HEK293 (cell line): ENCODE measurements around the gene F5.

ENCODE experiments used
- CTCF ChIA-PET: fragments of 350-600 bp; formaldehyde crosslinking; extraction: SDS; loops from one replicate; lab custom pipeline; 2021; ENCODE audit warnings: antibody characterized with exemption; lab: Yijun Ruan, JAX
- POLR2A ChIA-PET: fragments of 300-600 bp; formaldehyde crosslinking; extraction: SDS; loops from one replicate; lab custom pipeline; 2020; ENCODE audit warnings: antibody characterized with exemption, inconsistent platforms; lab: Yijun Ruan, JAX
- H3K27ac ChIP-seq: fragments of 200-500 bp; sonication (Bioruptor generic); 2 replicates; pipeline ENCODE4 v1.5.1; 2014; ENCODE audit warnings: low read depth, low read length, control low read depth, inconsistent platforms; ENCODE audit errors: extremely low read depth
- H3K36me3 ChIP-seq, 2 experiments: fragments of 200-500 bp in 1 of 2; sonication (Bioruptor generic) in 1 of 2; 1 replicate in 1 of 2; 2 replicates in 1 of 2; pipeline ENCODE4 v1.5.1; 2014 to 2017; ENCODE audit warnings: inconsistent platforms in 2 of 2, low read length in 2 of 2; ENCODE audit not compliant: control insufficient read depth in 2 of 2, insufficient read depth in 1 of 2
- H3K4me1 ChIP-seq: fragments of 200-500 bp; sonication (Bioruptor generic); 2 replicates; pipeline ENCODE4 v1.5.1; 2014; ENCODE audit warnings: mild to moderate bottlenecking, low read length, inconsistent platforms; ENCODE audit not compliant: control insufficient read depth, insufficient read depth
- H3K4me3 ChIP-seq: 2 replicates; pipeline ENCODE4 v1.5.1; 2011; ENCODE audit warnings: low read depth, mild to moderate bottlenecking, control low read depth, low read length, moderate library complexity
- H3K9me3 ChIP-seq: fragments of 200-500 bp; sonication (Bioruptor generic); 2 replicates; pipeline ENCODE4 v1.5.1; 2014; ENCODE audit warnings: low read depth, low read length, inconsistent platforms; ENCODE audit not compliant: control insufficient read depth, insufficient read depth
- BCL11B ChIP-seq: fragments of 450-650 bp; formaldehyde crosslinking; IDR thresholded peaks from 2 replicates; pipeline ENCODE4 v1.5.1; 2016; ENCODE audit warnings: low read depth, missing biosample characterization, missing genetic modification characterization
- GLIS1 ChIP-seq: fragments of 450-650 bp; formaldehyde crosslinking; IDR thresholded peaks from 2 replicates; pipeline ENCODE4 v1.5.1; 2016; ENCODE audit warnings: missing biosample characterization, missing genetic modification characterization
- KLF10 ChIP-seq: fragments of 450-650 bp; IDR thresholded peaks from 2 replicates; pipeline ENCODE4 v1.5.1; 2018; ENCODE audit warnings: missing biosample characterization, mild to moderate bottlenecking, missing genetic modification characterization
- KLF16 ChIP-seq: fragments of 450-650 bp; formaldehyde crosslinking; IDR thresholded peaks from 2 replicates; pipeline ENCODE4 v1.5.1; 2017; ENCODE audit warnings: missing biosample characterization, missing genetic modification characterization
- RBAK ChIP-seq: fragments of 450-650 bp; formaldehyde crosslinking; IDR thresholded peaks from 2 replicates; pipeline ENCODE4 v1.5.1; 2016; ENCODE audit warnings: missing biosample characterization, missing genetic modification characterization
- SCRT2 ChIP-seq: fragments of 450-650 bp; formaldehyde crosslinking; IDR thresholded peaks from 2 replicates; pipeline ENCODE4 v1.5.1; 2016; ENCODE audit warnings: missing biosample characterization, missing genetic modification characterization
- TRIM28 ChIP-seq: IDR thresholded peaks from 2 replicates; pipeline ENCODE4 v1.6.1; 2011; ENCODE audit warnings: low read length, control low read depth, borderline replicate concordance
- ZBTB7A ChIP-seq: fragments of 450-650 bp; formaldehyde crosslinking; IDR thresholded peaks from 2 replicates; pipeline ENCODE4 v1.5.1; 2016; ENCODE audit warnings: low read depth, missing biosample characterization, missing genetic modification characterization
- ZBTB8A ChIP-seq: fragments of 450-650 bp; formaldehyde crosslinking; IDR thresholded peaks from 2 replicates; pipeline ENCODE4 v1.5.1; 2016; ENCODE audit warnings: missing biosample characterization, missing genetic modification characterization
- ZNF175 ChIP-seq: fragments of 450-650 bp; formaldehyde crosslinking; IDR thresholded peaks from 2 replicates; pipeline ENCODE4 v1.5.1; 2016; ENCODE audit warnings: missing biosample characterization, missing genetic modification characterization
- ZNF2 ChIP-seq: fragments of 450-650 bp; formaldehyde crosslinking; IDR thresholded peaks from 2 replicates; pipeline ENCODE4 v1.5.1; 2016; ENCODE audit warnings: missing biosample characterization, missing genetic modification characterization
- ZNF221 ChIP-seq: fragments of 450-650 bp; formaldehyde crosslinking; IDR thresholded peaks from 2 replicates; pipeline ENCODE4 v1.5.1; 2017; ENCODE audit warnings: missing biosample characterization, missing genetic modification characterization, borderline replicate concordance
- ZNF248 ChIP-seq: fragments of 450-650 bp; formaldehyde crosslinking; IDR thresholded peaks from 2 replicates; pipeline ENCODE4 v1.5.1; 2017; ENCODE audit warnings: missing biosample characterization, missing genetic modification characterization
- ZNF354C ChIP-seq: fragments of 450-650 bp; formaldehyde crosslinking; IDR thresholded peaks from 2 replicates; pipeline ENCODE4 v1.5.1; 2016; ENCODE audit warnings: missing biosample characterization, missing genetic modification characterization, low read depth, borderline replicate concordance
- ZNF37A ChIP-seq: fragments of 450-650 bp; IDR thresholded peaks from 2 replicates; pipeline ENCODE4 v1.5.1; 2018; ENCODE audit warnings: missing biosample characterization, missing genetic modification characterization
- ZNF48 ChIP-seq: fragments of 450-650 bp; formaldehyde crosslinking; IDR thresholded peaks from 2 replicates; pipeline ENCODE4 v1.5.1; 2016; ENCODE audit warnings: missing biosample characterization, missing genetic modification characterization
- ZNF544 ChIP-seq: fragments of 450-650 bp; formaldehyde crosslinking; IDR thresholded peaks from 2 replicates; pipeline ENCODE4 v1.5.0; 2017; ENCODE audit warnings: missing biosample characterization, missing genetic modification characterization
- ZNF626 ChIP-seq: fragments of 450-650 bp; sonication (Bioruptor Pico); formaldehyde crosslinking; IDR thresholded peaks from 2 replicates; pipeline ENCODE4 v1.5.1; 2018; ENCODE audit warnings: missing biosample characterization, missing genetic modification characterization, inconsistent platforms
- ZNF660 ChIP-seq: fragments of 450-650 bp; IDR thresholded peaks from 2 replicates; pipeline ENCODE4 v1.5.1; 2018; ENCODE audit warnings: missing biosample characterization, mild to moderate bottlenecking, missing genetic modification characterization
- ZSCAN30 ChIP-seq: fragments of 450-650 bp; IDR thresholded peaks from 2 replicates; pipeline ENCODE4 v1.5.1; 2018; ENCODE audit warnings: missing biosample characterization, mild to moderate bottlenecking, missing genetic modification characterization, moderate library complexity
- TF ChIP-seq, protein P1 (sequence below): sonication (generic); formaldehyde crosslinking; IDR thresholded peaks from 2 replicates; pipeline ENCODE4 v1.8.1; 2022; ENCODE audit warnings: mild to moderate bottlenecking, moderate library complexity, missing genetic modification reagents
- TF ChIP-seq, protein P2 (sequence below): fragments of 450-650 bp; formaldehyde crosslinking; IDR thresholded peaks from 2 replicates; pipeline ENCODE4 v1.5.1; 2016; ENCODE audit warnings: missing biosample characterization, missing genetic modification characterization
- TF ChIP-seq, protein P3 (sequence below): fragments of 450-650 bp; formaldehyde crosslinking; IDR thresholded peaks from 2 replicates; pipeline ENCODE4 v1.5.1; 2016; ENCODE audit warnings: missing biosample characterization, missing genetic modification characterization

The F5 gene

DNA sequence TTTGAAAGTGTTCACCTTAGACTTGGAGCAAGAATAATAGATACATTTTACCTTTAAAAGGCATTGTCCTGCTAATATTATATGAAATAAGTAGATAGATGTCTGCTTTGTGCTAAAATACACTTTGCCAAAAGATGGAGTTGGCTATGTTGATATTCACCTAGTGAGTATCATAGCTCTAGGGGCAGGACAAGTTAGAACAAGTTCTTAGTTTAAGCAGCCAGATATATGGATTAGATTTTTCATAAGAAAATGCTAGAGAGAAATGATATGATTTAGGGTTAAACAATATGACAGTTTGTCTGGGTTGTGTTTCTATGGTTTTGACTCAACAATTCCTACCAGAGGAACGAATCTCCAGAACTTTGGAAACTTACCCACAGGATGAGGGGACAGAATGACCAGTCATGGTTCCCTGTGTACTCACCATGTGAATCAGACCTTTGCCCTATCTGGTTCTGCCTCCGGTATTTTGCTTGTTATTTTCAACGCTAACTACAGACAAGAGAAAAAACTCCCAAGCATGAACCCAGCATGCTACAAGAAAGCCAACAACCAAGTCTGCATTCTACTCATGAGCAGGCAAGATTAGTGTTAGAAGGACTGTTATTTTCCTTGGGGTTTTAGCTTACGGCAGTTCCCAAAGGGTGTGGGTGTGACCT is 1.7 kb downstream of the F5 start:
- TF ChIP-seq, protein P1, sequence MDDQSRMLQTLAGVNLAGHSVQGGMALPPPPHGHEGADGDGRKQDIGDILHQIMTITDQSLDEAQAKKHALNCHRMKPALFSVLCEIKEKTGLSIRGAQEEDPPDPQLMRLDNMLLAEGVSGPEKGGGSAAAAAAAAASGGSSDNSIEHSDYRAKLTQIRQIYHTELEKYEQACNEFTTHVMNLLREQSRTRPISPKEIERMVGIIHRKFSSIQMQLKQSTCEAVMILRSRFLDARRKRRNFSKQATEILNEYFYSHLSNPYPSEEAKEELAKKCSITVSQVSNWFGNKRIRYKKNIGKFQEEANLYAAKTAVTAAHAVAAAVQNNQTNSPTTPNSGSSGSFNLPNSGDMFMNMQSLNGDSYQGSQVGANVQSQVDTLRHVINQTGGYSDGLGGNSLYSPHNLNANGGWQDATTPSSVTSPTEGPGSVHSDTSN, result no peak
- TF ChIP-seq ZBTB7A (tag by site-specific recombination), result no peak
- no peak for TF ChIP-seq ZNF626 (tag by site-specific recombination)
- no peak for TF ChIP-seq BCL11B (tag by site-specific recombination)
- TF ChIP-seq, protein P2, sequence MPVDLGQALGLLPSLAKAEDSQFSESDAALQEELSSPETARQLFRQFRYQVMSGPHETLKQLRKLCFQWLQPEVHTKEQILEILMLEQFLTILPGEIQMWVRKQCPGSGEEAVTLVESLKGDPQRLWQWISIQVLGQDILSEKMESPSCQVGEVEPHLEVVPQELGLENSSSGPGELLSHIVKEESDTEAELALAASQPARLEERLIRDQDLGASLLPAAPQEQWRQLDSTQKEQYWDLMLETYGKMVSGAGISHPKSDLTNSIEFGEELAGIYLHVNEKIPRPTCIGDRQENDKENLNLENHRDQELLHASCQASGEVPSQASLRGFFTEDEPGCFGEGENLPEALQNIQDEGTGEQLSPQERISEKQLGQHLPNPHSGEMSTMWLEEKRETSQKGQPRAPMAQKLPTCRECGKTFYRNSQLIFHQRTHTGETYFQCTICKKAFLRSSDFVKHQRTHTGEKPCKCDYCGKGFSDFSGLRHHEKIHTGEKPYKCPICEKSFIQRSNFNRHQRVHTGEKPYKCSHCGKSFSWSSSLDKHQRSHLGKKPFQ (tag by site-specific recombination), result no peak
- TF ChIP-seq TRIM28, result no peak
- TF ChIP-seq ZSCAN30 (tag by site-specific recombination), result no peak
- no peaks in the 10 kb centered on the region for H3K9me3 ChIP-seq
- H3K4me3 ChIP-seq, result no peak overlapping the region
- POLR2A ChIA-PET, result no interaction called here
- no peaks in the 10 kb centered on the region for H3K4me1 ChIP-seq
- CTCF ChIA-PET, result interaction anchor here (1.2 to 1.6 kb wide), 2 partner anchors 17 to 25 kb away, joined by 3 read pairs; no protein-coding TSS in a partner anchor
- no peak overlapping the region for H3K27ac ChIP-seq
- no peaks in the 10 kb centered on the region for H3K36me3 ChIP-seq

DNA sequence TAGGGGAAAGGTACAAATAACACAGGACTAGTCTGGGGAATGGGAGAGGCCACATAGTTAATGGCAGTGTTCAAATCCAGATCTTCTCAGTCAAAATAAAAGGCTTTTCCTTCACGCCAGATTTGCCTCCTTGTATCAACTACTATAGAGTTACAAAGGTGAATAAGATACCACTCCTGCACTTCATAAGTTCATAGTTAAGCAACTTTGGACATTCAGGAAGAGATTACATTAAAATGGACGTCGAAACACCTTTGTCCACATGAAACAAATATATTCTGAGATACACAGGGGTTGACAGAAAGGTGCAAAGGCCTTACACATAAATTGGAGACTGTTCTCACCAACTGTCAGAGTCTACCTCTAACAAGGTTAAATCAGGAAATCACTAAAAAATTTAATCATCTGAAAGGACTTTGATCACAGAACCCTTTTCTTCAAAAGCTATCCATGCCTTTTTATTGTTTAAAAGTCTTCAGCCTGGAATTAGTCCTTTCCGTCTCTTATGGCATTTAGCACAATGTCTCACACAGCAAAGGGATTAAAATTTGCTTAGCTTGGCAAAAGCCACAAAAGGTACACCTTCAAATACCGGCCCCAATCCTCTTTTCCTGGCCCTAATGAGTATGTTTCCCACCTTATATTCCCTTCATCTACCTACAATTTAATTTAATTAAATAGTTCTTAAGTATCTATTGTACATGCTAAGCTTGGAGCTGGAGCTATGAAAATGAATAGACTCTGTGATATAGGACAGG is 8.1 kb downstream of the F5 start:
- no peak for TF ChIP-seq ZNF354C (tag by site-specific recombination)
- TF ChIP-seq ZBTB8A (tag by site-specific recombination), result no peak
- TF ChIP-seq KLF16 (tag by site-specific recombination), result no peak
- no peak for TF ChIP-seq GLIS1 (tag by site-specific recombination)
- TF ChIP-seq RBAK (tag by site-specific recombination), result no peak
- TF ChIP-seq ZNF175 (tag by site-specific recombination), result no peak
- TF ChIP-seq ZNF660, result no peak
- no peak for TF ChIP-seq ZNF221 (tag by site-specific recombination)
- TF ChIP-seq, protein P3, sequence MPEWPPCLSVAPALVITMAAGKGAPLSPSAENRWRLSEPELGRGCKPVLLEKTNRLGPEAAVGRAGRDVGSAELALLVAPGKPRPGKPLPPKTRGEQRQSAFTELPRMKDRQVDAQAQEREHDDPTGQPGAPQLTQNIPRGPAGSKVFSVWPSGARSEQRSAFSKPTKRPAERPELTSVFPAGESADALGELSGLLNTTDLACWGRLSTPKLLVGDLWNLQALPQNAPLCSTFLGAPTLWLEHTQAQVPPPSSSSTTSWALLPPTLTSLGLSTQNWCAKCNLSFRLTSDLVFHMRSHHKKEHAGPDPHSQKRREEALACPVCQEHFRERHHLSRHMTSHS, result no peak
- TF ChIP-seq ZNF37A (tag by site-specific recombination), result no peak
- TF ChIP-seq ZNF544 (tag by site-specific recombination), result no peak
- no peak for TF ChIP-seq SCRT2 (tag by site-specific recombination)
- no peak for TF ChIP-seq KLF10
- no peak for TF ChIP-seq ZNF48
- TF ChIP-seq ZNF248 (tag by site-specific recombination), result no peak
- TF ChIP-seq ZNF2, result no peak
- no peaks in the 10 kb centered on the region for H3K4me1 ChIP-seq
- H3K27ac ChIP-seq, result no peak overlapping the region
- no peak overlapping the region for H3K4me3 ChIP-seq
- H3K36me3 ChIP-seq, result no peaks in the 10 kb centered on the region
- ChIA-PET CTCF (no interaction called here), POLR2A (no interaction called here)
- no peaks in the 10 kb centered on the region for H3K9me3 ChIP-seq
